HG02642 (cell line): Measurements from ENCODE around the gene MYOCD.
"Not testable (repeated sequence)": the region's sequence is repeated elsewhere in the genome, so short reads cannot be mapped to it uniquely, and the experiment has no call there.

ENCODE experiments used
- ATAC-seq: cut with Tn5 transposase; IDR thresholded peaks from one replicate; pipeline ENCODE4 v1.9.1; 2021; ENCODE audit warnings: mild to moderate bottlenecking; ENCODE audit not compliant: unreplicated experiment, poor library complexity

MYOCD gene, protein sequence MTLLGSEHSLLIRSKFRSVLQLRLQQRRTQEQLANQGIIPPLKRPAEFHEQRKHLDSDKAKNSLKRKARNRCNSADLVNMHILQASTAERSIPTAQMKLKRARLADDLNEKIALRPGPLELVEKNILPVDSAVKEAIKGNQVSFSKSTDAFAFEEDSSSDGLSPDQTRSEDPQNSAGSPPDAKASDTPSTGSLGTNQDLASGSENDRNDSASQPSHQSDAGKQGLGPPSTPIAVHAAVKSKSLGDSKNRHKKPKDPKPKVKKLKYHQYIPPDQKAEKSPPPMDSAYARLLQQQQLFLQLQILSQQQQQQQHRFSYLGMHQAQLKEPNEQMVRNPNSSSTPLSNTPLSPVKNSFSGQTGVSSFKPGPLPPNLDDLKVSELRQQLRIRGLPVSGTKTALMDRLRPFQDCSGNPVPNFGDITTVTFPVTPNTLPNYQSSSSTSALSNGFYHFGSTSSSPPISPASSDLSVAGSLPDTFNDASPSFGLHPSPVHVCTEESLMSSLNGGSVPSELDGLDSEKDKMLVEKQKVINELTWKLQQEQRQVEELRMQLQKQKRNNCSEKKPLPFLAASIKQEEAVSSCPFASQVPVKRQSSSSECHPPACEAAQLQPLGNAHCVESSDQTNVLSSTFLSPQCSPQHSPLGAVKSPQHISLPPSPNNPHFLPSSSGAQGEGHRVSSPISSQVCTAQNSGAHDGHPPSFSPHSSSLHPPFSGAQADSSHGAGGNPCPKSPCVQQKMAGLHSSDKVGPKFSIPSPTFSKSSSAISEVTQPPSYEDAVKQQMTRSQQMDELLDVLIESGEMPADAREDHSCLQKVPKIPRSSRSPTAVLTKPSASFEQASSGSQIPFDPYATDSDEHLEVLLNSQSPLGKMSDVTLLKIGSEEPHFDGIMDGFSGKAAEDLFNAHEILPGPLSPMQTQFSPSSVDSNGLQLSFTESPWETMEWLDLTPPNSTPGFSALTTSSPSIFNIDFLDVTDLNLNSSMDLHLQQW

GRCh38 chr17:12665263-12666210 is at the start of gene MYOCD:
TSS of gene MYOCD (plus strand) at chr17:12665890. CDS start at chr17:12666189, 299 bp downstream.
- ATAC-seq: no peak

DNA sequence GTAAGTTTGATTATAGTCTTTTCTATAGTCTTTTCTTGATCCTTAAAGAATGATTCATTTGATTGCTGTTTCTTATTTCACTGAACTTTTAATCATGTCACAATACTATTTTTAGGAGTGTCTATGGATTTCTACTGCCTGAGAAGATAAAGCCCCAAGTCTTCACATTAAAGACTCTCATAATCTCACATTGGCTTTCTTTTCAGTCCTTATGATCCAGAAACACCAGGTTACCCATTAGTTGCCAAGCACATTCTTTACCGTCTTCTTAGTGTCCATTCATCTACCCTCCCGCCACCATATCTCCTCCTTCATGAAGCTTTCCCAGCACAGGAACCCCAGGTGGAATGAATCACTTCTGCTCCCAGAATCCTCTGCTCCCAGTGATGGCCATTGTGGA is 49.5 kb upstream of the MYOCD start:
- ATAC-seq: no peak

DNA sequence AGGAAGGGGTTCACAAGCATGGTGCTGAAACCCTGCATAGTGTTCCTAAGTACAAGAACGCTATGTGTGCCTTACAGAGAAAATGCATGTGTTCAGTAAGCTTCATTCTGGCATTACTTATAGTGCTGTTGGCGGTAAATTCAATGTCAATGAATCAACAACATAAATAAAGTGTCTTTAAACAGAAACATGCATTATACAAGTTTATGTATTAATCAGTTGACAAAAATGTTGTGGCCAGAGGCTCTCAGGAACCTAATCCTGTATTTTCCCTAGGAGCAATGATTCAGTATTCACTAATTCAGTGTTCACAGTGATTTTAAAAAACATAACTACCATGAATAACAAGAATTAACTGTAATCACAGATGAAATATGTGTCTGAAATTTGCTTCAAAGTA is 47.1 kb upstream of the MYOCD start:
- ATAC-seq: no peak

DNA sequence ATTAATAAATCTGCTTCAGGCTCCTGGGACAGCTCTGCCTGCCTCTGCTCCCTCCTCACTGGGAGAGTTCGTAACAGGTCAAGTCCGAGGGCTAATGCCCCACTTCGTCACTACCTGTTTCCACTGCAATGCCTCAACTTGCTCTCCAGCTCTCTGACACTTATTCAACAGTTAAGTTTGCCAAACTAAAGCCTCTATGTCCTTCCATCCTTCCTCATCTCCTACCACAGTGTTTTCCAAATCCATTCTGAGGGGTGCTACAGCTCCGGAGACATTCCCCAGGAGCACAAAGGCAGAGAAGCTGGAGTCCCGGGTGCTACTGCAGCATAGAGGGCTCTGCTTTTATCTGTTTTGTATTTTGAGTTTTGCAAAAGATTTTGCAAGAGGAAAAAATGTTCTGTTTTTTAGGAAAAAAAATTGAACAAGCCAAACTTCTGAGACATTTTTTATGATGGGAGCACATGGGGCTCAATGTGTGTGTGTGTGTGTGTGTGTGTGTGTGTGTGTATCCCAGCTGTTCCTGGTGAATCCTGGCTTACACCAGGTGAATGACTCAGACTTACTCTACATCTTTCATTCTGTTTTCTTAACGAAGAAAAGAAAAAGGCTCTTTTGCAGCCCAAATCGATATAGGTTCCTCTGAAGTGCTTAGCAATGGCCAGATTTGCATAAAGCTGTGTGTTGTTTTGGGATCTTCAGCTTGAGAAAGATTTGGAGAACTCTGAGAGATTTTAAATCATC is 46.1 kb upstream of the MYOCD start:
- ATAC-seq: no peak

DNA sequence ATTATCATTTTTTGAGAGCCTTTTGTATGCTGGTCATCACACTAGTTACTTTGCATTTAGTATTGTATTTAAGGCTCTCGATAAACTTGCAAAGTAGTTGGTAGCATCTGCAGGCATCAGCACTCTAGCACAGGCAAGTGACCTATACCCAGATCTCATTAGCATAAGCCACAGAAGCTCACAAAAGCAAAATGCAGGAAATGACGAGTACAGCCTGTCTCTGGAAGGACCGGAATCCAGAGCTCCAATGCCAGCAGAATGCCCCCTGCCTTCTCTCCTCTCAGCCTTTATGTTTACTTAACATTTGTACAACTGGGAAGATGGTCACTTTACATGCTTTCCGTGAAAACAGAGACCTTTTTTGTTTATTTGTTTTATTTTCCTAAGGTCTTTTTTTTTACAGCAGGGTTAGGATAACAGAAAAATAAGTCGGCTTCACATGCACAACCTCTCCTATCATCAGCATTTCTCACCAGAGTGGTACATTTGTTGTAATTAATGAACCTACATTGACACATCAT is 45.4 kb upstream of the MYOCD start:
- ATAC-seq: no peak

GRCh38 chr17:12622726-12623125 is 43.0 kb upstream of the MYOCD start:
- no peak for ATAC-seq

DNA sequence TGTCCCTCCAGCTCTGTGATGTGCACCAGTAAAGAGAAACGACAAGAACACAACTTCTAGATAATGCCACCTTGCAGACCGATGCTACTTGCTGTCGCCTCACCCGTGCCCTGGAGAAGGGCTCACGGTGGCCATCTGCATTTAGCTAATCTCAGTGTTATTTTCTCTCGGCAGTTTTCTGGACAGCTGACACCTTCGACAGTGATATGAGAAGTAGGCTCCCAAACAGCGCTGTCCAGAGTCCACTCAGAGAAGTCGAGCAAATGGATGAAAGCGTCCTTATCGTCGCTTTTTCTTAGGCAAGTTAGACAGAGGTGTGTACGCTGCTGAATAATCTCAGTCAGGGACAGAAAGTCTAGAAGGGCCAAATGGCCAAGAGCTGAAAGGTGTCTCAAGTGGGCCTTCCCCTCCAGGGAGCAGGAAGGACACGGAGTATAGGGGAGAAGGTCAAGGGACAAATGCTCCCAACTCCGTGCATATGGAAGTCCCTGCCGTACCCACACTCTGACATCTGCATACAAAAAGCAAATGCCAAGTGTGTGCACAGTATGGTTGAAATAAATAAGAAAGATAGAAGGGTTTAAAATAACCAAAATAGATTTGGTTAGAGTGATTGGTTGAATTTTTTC is 42.4 kb upstream of the MYOCD start:
- no peak for ATAC-seq

GRCh38 chr17:12624211-12624610 is 41.5 kb upstream of the MYOCD start:
- ATAC-seq: no peak

- no peak for ATAC-seq
Observed at GRCh38 chr17:12625092-12625491, 40.6 kb upstream of the MYOCD start.

DNA sequence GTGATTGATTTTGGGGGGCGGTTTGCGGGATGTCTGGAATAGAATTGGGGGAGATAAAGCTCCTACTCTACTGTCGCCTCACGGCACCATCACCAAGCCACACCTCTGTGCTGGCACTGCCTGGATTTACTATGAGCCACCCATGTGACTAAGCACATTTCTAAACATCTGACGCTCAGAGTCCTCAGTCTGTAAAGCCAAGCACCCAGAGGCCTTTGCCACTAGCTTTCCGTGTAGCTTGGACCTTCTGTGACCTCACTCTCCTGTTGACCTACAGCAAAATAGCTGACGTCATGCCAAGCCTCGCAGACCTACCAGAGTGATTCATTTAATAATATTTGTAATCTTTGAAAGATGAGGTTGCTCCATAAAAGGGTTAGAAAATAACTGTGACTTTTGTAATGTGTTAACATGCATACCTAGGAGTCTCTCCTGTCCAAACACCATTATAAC is 38.5 kb upstream of the MYOCD start:
- ATAC-seq: no peak

DNA sequence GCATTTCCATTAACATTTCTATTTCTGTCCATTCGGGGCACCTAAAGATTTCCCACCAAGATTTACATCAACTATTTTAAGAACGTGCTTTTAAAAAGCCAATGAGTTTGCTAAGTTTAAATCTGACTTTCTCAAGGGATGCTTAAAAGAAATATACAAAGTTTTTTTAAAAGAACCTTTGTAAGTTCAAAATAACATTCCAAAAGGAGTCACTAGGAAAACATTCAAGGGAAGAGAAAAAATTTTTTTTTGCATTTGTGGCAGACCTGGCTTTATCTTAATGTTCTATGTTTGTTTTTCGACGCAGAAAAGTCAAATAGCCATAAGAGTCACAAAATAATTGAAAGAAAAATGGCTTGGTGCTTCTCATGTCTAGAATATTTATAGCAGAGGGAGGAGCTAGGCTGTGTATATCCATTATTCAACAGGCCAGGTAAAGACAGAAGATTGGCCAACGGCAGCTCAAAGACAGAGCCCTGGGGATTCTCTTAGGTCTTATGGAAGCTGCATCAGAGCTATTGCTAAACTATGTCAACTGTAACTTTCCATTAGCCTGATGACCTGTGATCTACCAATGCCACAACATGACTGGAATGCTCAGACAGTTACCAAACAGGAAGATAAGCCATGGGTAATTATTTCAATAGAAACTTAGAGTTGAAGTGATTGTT is 37.8 kb upstream of the MYOCD start:
- ATAC-seq: no peak

DNA sequence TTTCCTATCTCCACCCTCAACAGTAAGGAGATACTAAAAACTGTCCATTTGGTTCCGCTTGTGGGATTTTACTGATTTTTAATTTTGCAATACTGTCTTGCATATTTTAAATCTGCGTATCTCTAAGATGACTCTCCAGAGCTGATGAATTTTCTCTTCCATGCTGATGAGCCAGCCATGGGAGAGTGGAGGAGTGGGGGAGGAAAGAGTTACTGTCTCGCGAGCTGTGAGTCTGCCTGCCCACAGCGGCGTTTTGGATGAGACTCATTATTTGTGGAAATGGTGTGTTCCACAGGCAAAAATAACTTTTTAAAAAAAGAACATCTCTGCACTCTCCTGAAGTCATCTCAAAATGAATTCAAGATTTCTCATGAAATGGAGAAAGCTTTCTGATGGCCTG is 34.6 kb upstream of the MYOCD start:
- ATAC-seq: no peak

DNA sequence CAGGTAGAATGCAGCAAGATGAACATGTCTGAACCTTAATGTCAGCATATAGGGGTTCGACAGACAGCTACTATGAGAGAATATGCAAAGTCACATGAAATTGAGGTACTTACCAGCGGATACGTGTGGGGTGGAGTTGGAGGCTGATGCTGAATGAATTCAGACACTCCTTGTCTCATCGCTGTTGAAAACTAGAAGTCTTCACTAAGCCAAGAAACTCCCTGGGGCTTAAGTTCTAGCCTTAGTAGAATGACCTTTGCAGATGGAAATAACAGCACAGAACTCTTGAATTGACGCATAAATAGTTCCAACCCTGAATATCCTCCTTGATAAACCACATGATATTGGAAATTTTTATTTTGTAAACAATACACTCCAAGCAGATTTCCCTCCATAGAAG is 32.9 kb upstream of the MYOCD start:
- no peak for ATAC-seq

DNA sequence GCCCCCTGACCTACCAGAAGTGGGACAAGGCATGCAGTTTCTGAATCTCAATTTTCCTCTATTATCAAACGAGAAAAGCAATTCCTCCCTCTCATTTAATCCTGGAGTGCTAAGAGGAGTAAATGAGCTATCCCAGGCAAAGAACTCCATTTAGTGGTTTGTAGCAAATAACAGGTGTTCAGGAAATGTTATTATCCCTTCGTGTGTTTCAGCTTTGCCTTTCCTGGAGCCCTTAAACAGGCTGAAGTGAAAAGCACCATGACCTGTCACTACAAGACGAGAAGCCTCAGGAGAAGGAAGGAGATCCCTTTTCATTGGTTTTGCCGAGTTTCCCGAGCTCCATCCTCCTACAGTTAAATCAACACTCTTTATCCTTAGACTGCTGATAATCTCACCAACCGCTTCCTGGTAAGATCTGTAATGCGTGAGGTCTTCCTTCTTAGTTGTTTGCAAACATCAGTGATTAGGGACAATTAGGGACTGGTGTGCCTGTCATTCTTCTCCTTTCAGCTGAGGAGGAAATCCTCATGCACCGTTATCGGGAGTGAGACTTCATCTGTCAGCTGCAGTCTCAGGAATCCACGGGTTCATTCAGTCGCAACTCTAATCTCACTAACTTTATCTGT is 30.8 kb upstream of the MYOCD start:
- ATAC-seq: no peak

DNA sequence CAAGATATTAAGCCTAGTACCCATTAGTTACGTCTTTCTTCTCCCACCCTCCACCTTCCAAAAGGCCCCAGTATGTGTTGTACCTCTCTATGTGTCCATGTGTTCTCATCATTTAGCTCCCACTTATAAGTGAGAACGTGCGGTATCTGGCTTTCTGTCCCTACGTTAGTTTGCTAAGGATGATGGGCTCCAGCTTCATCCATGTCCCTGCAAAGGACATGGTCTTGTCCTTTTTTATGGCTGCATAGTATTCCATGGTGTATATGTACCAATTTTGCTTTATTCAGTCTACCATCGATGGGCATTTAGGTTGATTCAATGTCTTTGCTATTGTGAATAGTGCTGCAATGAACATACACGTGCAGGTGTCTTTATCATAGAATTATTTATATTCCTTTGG is 29.7 kb upstream of the MYOCD start:
- ATAC-seq: not testable (repeated sequence)

DNA sequence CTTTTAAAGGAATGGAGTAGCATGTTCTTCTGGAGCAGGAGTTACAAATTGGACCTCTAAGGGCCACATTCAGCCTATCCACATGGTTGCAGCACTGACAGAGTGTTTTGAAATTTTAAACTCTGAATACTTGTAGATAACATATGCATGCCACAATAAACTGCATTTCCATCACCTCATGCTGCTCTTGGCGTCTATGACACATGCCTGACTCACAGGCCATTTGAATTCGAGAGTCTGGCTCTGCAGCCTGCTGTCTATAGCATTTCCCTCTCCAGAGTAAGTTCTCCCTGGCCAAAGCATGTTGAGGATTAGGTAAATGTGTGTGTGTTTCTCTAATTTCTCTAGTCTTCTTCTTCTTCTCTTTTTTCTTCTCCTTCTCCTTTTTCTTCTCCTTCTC is 28.7 kb upstream of the MYOCD start:
- ATAC-seq: no peak

DNA sequence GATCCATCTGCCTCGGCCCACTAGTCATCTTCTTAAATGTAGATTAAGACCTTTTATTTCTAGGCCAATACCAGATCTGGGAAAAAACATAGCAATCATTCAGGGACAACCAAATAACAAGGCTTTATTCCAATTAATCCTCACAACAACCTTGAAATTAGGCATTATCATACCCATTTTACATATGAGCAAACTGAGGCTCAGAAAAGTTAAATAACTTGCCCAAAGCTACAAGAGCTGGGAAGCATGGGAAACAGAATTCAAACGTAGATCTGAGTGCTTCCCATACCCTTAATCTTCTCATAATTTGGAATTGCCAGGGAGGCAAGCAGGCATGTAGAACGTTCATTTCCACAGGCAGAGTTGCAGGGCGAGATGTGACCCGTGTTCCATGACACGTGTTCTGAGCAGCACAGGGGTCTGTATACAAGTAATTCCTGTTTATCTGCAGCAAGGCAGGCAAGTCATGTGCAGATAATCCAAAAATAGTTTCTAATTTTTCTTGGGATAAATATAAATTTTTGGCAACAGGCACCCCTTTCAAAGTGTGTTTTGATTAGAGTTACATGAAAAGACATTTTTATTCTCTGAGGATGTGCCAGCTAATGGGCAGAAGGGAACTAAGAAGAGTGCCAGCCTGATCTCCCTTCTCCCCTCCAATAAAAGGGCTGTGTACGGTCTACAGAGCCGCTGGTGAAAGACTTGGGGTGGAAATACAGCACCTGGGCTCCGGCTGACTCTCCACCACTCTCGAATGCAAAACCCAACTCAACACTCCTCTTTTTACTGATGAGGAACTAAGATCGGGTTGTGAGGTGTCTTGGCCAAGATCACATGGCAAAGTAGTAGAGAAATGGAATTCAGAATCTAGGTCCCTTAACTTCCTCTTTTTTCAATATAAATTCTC is 27.7 kb upstream of the MYOCD start:
- no peak for ATAC-seq
